ENCODE measurements around the gene RTP5. TPM values are rescaled to one million over a fixed set of nuclear protein-coding genes. Genes with fewer than 3 reads are reported as not detected.
"Not testable (repeated sequence)": the region's sequence is repeated elsewhere in the genome, so short reads cannot be mapped to it uniquely, and the experiment has no call there.

RTP5 gene
- total and polyA plus RNA-seq, 2 donors (not counting 1 experiment from before 2014, with no cell fraction given), result not detected

GRCh38 chr2:241873803-241874110, 4.2 kb downstream of the RTP5 start:
- Histone ChIP-seq H3K79me2 (ENCODE audit: control insufficient read depth, insufficient read depth, low read length) (no peaks in the 10 kb centered on the region), H3K9me3 (ENCODE audit: control insufficient read depth, insufficient read depth, low read depth, low read length) (no peaks in the 10 kb centered on the region), H3K9ac (ENCODE audit: insufficient read depth, low read length) (no peak overlapping the region), H3K36me3 (ENCODE audit: control insufficient read depth, insufficient read depth, low read length) (no peaks in the 10 kb centered on the region), H3K27ac (ENCODE audit: insufficient read depth, low read length) (no peak overlapping the region), H3K4me1 (ENCODE audit: control insufficient read depth, extremely low read depth, insufficient read depth, low read length) (no peaks in the 10 kb centered on the region), H3K27me3 (ENCODE audit: control insufficient read depth, insufficient read depth, low read length) (no peaks in the 10 kb centered on the region), H3K4me2 (ENCODE audit: extremely low read depth, insufficient read depth, low read length) (no peak overlapping the region), H3K4me3 (replicated peaks in 1 of 4; ENCODE audit: control extremely low read depth in 1 of 4, insufficient read depth in 1 of 4, low read depth in 3 of 4, low read length in 4 of 4) (no peak overlapping the region), H4K20me1 (ENCODE audit: control insufficient read depth, extremely low read depth, insufficient read depth, low read length) (no peaks in the 10 kb centered on the region), H2AFZ (ENCODE audit: low read length) (no peak overlapping the region)
- no peak for DNase-seq (ENCODE audit: low read depth in 2 of 2)
- no peak for TF ChIP-seq EZH2 (IDR thresholded peaks at IDR 0.05; ENCODE audit: low read length, missing control alignments)
- TF ChIP-seq, protein P1, sequence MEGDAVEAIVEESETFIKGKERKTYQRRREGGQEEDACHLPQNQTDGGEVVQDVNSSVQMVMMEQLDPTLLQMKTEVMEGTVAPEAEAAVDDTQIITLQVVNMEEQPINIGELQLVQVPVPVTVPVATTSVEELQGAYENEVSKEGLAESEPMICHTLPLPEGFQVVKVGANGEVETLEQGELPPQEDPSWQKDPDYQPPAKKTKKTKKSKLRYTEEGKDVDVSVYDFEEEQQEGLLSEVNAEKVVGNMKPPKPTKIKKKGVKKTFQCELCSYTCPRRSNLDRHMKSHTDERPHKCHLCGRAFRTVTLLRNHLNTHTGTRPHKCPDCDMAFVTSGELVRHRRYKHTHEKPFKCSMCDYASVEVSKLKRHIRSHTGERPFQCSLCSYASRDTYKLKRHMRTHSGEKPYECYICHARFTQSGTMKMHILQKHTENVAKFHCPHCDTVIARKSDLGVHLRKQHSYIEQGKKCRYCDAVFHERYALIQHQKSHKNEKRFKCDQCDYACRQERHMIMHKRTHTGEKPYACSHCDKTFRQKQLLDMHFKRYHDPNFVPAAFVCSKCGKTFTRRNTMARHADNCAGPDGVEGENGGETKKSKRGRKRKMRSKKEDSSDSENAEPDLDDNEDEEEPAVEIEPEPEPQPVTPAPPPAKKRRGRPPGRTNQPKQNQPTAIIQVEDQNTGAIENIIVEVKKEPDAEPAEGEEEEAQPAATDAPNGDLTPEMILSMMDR (conservative IDR thresholded peaks at IDR 0.05 in 1 of 2, IDR thresholded peaks at IDR 0.05 in 1 of 2; ENCODE audit: low read depth in 1 of 2, low read length in 2 of 2), result no peak

DNA sequence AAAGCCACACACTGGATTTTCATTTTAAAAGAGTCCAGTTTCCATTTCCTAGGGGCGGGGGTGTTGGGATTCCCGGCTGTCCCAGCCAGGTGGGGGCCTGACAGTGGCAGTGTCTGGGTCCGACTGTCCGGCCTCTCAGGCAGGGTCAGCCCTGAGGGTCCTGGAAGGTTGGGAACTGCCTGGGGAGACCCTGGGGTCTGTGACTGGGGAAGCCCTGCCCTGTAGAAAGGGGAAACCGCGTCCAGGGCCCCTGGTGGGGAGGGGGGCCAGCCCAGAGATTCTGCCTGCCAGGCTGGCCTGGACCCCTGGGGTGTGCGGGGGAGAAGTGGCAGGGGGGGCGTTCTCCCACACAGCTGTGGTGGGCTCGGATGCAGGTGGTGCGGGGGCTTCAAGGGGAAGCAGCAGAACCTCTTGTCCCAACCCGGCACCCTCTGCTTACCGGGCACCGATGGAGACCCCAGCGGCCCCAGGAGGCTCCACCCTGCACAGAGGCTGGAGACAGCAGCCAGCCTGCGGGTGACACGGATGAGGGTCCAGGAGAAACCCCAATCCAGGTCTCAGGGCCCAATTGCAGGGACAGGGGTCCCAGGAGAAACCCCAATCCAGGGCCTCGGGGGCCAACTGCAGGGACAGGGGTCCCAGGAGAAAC, 4.9 kb downstream of the RTP5 start:
- no peaks in the 10 kb centered on the region for H4K20me1 ChIP-seq (ENCODE audit: control insufficient read depth, extremely low read depth, insufficient read depth, low read length)
- no peak overlapping the region for H3K4me3 ChIP-seq (replicated peaks in 1 of 4; ENCODE audit: control extremely low read depth in 1 of 4, insufficient read depth in 1 of 4, low read depth in 3 of 4, low read length in 4 of 4)
- no peaks in the 10 kb centered on the region for H3K4me1 ChIP-seq (ENCODE audit: control insufficient read depth, extremely low read depth, insufficient read depth, low read length)
- TF ChIP-seq, protein P1 (conservative IDR thresholded peaks at IDR 0.05 in 1 of 2, IDR thresholded peaks at IDR 0.05 in 1 of 2; ENCODE audit: low read depth in 1 of 2, low read length in 2 of 2), result no peak
- TF ChIP-seq EZH2 (IDR thresholded peaks at IDR 0.05; ENCODE audit: low read length, missing control alignments), result no peak
- no peak overlapping the region for H2AFZ ChIP-seq (ENCODE audit: low read length)
- DNase-seq (ENCODE audit: low read depth in 2 of 2), result no peak
- no peaks in the 10 kb centered on the region for H3K9me3 ChIP-seq (ENCODE audit: control insufficient read depth, insufficient read depth, low read depth, low read length)
- H3K27ac ChIP-seq (ENCODE audit: insufficient read depth, low read length), result no peak overlapping the region
- H3K27me3 ChIP-seq (ENCODE audit: control insufficient read depth, insufficient read depth, low read length), result no peaks in the 10 kb centered on the region
- H3K9ac ChIP-seq (ENCODE audit: insufficient read depth, low read length), result no peak overlapping the region
- no peaks in the 10 kb centered on the region for H3K36me3 ChIP-seq (ENCODE audit: control insufficient read depth, insufficient read depth, low read length)
- H3K4me2 ChIP-seq (ENCODE audit: extremely low read depth, insufficient read depth, low read length), result no peak overlapping the region
- no peaks in the 10 kb centered on the region for H3K79me2 ChIP-seq (ENCODE audit: control insufficient read depth, insufficient read depth, low read length)

- not testable (repeated sequence) for H3K79me2 ChIP-seq (ENCODE audit: control insufficient read depth, insufficient read depth, low read length); H3K9ac ChIP-seq (ENCODE audit: insufficient read depth, low read length); H3K9me3 ChIP-seq (ENCODE audit: control insufficient read depth, insufficient read depth, low read depth, low read length); H3K4me1 ChIP-seq (ENCODE audit: control insufficient read depth, extremely low read depth, insufficient read depth, low read length); H2AFZ ChIP-seq (ENCODE audit: low read length); H3K4me3 ChIP-seq (replicated peaks in 1 of 4; ENCODE audit: control extremely low read depth in 1 of 4, insufficient read depth in 1 of 4, low read depth in 3 of 4, low read length in 4 of 4); H3K27ac ChIP-seq (ENCODE audit: insufficient read depth, low read length); H3K4me2 ChIP-seq (ENCODE audit: extremely low read depth, insufficient read depth, low read length); H4K20me1 ChIP-seq (ENCODE audit: control insufficient read depth, extremely low read depth, insufficient read depth, low read length); H3K27me3 ChIP-seq (ENCODE audit: control insufficient read depth, insufficient read depth, low read length); H3K36me3 ChIP-seq (ENCODE audit: control insufficient read depth, insufficient read depth, low read length)
- DNase-seq (ENCODE audit: low read depth in 2 of 2), result peak in 1 of 2 donors; percentile 51
- TF ChIP-seq, protein P1 (conservative IDR thresholded peaks at IDR 0.05 in 1 of 2, IDR thresholded peaks at IDR 0.05 in 1 of 2; ENCODE audit: low read depth in 1 of 2, low read length in 2 of 2), result peak in 1 of 2 donors; percentile 27
Observed at GRCh38 chr2:241875754-241876527, 6.4 kb downstream of the RTP5 start.

All from fibroblast of lung (primary cell).